Measurements from ENCODE around the gene RGS6.

- TF ChIP-seq EP300 (IDR thresholded peaks at IDR 0.05) (no peak), POLR2A (IDR thresholded peaks at IDR 0.05) (no peak)
Observed at GRCh38 chr14:72528059-72528862, 596.0 kb downstream of the RGS6 start.
